HTERT RPE-1 (cell line): ENCODE measurements around the gene PIK3CB.
"Not testable (repeated sequence)": the region's sequence is repeated elsewhere in the genome, so short reads cannot be mapped to it uniquely, and the experiment has no call there.

Experiments
- in situ Hi-C: fragments of 300-500 bp; cut with MboI; formaldehyde crosslinking; loops from 4 replicates; pipeline ENCODE4 v1.14.3; 2020; ENCODE audit warnings: low sequenced_read_pairs

PIK3CB gene

GRCh38 chr3:138625707-138626365 lies 208.9 kb downstream of the PIK3CB start:
- in situ Hi-C loops, result no loop called here

GRCh38 chr3:138624518-138624917 lies 210.2 kb downstream of the PIK3CB start:
- in situ Hi-C loops, result no loop called here

GRCh38 chr3:138620431-138620830 lies 214.3 kb downstream of the PIK3CB start:
- in situ Hi-C loops, result no loop called here

- in situ Hi-C loops, result no loop called here
Measured at GRCh38 chr3:138615462-138615861, 219.3 kb downstream of the PIK3CB start.

DNA sequence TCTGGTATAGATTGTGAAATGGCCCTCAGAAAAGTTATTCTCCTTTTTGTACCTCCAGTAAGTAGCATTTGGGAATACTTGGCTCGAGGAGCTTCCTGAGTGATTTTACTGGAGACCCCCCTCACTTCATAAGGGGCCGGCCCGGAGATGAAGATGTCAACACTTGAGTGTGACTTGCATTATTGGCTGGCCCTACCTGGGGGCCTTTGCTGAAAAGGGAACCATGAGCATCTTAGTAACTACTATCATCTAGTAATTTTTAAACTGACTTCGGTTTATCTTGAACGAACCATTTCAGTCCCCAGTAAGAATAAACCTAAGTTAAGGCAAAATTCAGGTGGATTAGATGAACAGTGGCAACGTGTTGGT lies 224.8 kb downstream of the PIK3CB start:
- in situ Hi-C loops, result no loop called here

- in situ Hi-C loops, result no loop called here
Measured at GRCh38 chr3:138608322-138609135, 226.2 kb downstream of the PIK3CB start, which contains the start of gene FAIM. TSS of gene FAIM (plus strand) at chr3:138608771. CDS start at chr3:138619727, 10,956 bp downstream.

- in situ Hi-C loops, result not testable (repeated sequence)
Measured at GRCh38 chr3:138604106-138604595, 230.6 kb downstream of the PIK3CB start.
